Measurements from ENCODE around the gene TTN. TPM values are rescaled to one million over a fixed set of nuclear protein-coding genes. Genes with fewer than 3 reads are reported as not detected.

Gene TTN
- total and polyA plus RNA-seq, 2 of the 8 experiments (the other 6 are each of a cell fraction or from before 2014, with no cell fraction given), result 0.30 to 9.7 TPM

GRCh38 chr2:178700922-178701342, 106.3 kb downstream of the TTN start (continued):
- peak; percentile 43 for TF ChIP-seq CHD7 (IDR thresholded peaks at IDR 0.05; ENCODE audit: insufficient replicate concordance, low read length)

All from H1 (cell line).